HG02840 (cell line): ENCODE measurements around the gene BPIFB6.
"Not testable (repeated sequence)": the region's sequence is repeated elsewhere in the genome, so short reads cannot be mapped to it uniquely, and the experiment has no call there.

ENCODE experiments used
- ATAC-seq: cut with Tn5 transposase; IDR thresholded peaks from one replicate; pipeline ENCODE4 v1.9.1; 2021; ENCODE audit warnings: mild to moderate bottlenecking, moderate library complexity, moderate number of reproducible peaks; ENCODE audit not compliant: unreplicated experiment, low FRiP score

Gene BPIFB6

DNA sequence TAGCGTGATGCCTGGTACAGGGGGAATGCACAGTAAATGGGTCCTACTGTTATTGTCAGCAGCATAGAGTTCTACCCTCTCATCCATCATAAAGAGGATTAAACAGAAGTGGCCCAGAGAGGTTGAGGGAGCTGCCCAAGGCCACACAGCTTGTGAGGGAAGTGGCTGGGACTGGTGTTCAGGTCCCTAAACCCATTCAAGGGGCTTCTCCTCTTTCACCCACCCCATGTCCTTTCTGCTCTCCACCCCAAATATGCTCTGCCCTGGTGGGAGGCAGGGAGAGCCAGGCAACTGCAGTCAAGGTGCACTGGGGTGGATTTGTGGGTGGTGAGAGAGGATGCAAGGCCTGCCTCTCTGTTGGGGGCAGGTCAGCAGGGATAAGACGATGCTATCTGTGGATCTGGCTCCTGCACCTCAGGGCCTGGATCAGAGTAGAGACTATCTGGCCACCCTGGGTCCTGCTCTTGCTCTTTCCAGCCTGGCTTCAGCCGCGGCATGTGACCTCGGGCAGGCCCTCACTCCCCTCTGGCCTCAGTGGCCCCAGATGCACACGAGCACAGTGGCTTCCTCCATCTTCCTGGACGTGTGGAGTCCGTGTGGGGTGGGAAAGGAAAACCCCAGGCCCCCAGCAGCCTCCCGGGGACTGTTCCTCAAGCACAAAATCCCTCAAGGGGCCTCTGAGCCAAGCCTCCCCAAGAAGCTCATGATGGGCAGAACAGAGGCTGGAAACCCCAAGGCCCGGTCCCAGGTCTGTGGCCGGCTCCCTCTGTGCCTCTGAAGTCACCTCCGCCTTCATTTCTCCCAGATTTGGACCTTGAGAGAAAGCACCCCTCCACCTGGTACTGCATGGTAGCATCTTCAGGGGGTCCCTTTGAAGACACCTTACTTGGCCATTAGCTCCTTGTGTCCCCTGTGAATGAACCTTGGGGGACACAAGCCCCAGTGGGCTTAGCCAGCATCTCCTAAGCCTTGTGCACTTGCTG lies 3.4 kb upstream of the BPIFB6 start:
- no peak for ATAC-seq

DNA sequence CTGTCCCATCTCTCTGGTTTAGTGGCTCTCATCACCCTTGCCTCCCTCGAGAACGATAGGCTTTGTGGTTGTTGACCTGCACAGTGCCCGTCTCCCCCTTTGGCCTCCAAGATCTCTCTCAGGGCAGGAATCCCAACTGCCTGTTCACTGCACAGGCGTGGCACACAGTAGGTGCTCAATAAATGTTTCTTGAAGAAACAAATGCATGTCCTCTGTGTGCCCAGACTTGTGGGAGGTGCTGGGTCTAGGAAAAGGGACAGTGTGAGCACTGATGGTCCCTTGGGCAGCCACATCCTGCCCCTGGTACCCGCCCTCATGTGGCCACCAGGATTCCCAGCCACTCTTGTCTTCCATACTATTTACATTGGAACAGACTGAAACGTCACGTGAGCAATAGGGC lies 2.6 kb upstream of the BPIFB6 start:
- ATAC-seq = no peak

DNA sequence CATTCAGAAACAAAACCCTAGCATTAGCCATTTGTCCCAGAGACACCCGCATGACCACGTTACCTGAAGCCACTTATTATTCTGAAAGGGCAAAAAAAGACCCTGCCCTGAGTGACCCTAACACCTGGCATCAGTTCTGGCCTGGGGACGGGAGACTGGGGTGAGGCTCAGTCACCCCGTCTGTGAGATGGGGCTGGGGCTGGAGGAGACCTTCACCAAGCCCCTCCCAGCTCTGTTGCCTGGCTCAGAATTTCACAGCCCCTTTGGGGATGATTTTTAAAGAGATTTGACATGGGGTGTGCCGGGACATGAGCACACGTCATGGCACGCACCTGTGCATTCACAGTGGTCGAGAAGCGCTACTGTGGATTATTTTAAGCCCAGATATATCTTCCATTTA lies 1.4 kb upstream of the BPIFB6 start:
- no peak for ATAC-seq

DNA sequence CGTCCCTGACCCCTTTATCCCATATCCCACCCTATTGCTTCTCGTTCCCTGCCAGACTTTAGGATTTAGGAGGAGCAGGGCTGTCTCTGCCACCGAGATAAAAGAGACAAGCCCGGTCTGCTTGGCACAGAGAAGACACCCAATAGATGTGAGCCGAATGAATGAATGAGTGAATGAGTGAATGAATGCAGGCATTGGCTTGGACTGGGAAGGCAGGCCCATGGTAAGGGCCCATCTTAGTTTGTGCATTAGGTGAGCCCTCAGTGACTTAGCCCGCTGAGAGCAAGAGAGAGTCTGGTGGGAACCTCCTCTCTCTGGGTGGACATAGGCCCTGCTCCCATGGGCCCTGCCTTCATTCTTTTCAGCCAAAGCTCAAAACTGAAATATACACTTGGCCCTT lies 879 bp upstream of the BPIFB6 start:
- ATAC-seq = no peak

DNA sequence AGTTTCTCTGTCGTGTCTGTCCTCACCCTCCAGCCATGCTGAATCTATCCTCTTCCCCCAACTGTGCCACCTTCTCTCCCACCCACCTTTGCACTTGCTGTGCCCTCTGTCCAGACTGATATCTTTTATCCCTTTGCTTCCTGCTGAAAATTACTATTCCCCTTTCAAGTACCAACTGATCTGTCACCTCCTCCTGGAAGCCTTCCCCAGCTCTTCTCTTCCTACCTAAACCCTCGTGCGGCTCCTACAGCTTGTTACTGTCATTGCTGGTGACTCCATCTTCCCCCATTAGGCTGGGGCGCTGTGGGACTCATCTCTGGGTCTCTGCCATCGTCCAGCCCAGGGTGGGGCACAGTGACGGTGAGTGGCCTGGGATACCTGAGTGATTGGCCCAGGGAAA lies 1.1 kb downstream of the BPIFB6 start:
- no peak for ATAC-seq

DNA sequence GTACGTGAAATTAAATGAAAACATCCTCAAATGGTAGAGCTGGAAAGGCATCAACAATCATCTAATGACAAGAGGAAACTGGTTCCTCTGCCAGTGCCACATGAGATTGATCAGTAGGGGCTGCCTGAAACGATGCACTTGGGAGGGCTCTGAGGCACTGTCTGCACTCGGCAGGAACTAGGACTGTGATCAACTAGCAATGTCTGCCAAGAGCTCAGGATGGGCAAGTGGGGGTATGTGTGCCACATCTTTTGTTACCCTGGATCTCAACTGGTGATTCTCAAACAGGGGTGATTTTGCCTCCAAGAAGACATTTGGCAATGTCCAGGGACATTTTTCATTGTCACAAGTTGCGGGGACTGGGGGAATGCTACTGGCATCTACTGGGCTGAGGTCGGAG lies 1.9 kb downstream of the BPIFB6 start:
- ATAC-seq = no peak

DNA sequence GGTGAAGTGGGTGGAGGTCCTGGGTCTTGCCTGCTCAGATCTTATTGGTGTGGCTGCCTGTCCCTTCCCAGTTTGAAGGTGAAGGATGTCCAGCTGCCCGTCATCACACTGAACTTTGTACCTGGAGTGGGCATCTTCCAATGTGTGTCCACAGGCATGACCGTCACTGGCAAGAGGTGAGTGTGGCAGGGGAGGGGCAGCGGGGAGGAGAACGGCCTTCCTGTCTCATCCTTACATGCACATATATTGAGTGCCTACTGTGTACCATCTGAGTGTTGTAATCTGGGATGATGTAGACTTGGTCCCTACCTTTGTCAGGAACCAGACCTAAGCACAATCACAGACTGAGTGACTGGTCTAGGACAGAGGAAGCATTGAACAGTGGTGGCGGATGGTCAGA lies 2.7 kb downstream of the BPIFB6 start:
- no peak for ATAC-seq

DNA sequence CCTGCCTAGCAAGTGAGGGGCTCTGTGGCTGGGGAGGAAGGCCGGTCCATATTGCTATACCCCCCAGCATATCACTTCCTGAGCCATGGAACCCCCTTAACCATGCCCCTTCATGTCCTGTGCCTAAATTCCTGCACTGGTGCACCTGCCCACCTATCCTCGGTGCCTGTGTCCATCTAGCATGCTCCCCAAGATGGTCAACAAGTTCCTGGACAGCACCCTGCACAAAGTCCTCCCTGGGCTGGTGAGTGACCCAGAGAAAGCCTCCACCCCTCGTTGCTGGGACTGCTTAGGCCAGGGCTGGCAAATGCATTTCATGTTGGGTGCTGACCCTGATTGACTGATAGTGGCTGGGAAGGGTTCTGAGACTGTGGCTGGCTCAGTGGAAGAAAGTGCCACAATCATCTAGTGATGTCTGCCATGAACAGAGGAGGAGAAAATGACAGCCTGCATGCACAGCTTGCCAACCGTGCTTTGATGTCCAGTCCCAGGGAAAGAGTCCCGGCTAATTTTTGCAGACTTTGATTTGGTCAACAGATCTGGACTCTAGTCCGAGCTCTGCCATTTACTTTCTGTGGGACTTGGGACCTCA lies 3.5 kb downstream of the BPIFB6 start:
- ATAC-seq = no peak

DNA sequence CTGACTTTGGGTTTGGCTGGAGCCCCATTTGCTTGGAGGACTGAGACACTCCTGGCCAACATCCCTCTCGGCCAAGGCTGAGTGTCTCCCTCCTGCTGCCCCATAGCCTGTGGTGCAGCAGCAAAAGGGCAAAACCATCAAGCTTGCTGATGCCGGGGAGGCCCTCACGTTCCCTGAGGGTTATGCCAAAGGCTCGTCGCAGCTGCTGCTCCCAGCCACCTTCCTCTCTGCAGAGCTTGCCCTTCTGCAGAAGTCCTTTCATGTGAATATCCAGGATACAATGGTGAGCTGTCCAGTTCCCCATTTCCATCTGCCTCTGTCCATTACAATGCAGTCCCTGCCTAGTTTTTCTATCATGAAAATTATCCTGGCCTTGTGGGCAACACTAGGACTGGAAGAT lies 6.0 kb downstream of the BPIFB6 start:
- no peak for ATAC-seq

DNA sequence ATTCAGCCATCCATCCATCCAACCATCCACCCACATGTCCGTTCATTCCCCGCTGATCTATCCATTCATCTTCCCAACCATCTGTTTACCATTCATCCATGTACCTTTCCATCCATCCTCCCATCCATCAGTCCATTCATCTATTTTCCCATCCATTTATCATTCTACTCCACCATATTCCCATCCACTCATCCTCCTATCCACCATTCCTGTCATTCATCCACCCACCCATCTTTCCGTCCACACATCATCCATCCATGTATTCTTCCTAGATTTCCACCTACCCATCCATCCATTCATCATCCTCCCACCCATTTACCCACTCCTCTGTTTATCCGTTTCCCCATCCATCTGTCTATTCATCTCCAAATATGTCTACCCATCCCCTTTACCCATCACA lies 6.8 kb downstream of the BPIFB6 start:
- ATAC-seq = no peak

DNA sequence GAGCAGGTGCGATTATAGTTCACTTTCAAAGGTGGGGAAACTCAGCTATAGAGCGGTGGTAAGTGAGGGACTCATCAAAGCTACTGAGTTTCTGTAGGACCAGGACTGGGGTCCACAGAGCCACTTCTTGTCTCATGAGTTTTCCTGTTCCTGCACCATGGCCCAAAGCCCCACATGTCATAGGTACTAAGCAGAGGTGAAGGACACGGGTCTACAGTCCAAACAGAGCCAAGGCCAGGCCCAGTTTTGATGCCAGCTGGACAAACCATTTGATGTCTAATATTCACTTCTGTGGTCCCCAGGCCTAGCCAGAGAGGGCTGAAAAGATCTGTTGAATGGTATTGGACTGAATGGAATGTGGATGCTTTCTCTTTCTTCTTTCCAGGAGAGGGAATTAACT lies 11.0 kb downstream of the BPIFB6 start:
- ATAC-seq = no peak

DNA sequence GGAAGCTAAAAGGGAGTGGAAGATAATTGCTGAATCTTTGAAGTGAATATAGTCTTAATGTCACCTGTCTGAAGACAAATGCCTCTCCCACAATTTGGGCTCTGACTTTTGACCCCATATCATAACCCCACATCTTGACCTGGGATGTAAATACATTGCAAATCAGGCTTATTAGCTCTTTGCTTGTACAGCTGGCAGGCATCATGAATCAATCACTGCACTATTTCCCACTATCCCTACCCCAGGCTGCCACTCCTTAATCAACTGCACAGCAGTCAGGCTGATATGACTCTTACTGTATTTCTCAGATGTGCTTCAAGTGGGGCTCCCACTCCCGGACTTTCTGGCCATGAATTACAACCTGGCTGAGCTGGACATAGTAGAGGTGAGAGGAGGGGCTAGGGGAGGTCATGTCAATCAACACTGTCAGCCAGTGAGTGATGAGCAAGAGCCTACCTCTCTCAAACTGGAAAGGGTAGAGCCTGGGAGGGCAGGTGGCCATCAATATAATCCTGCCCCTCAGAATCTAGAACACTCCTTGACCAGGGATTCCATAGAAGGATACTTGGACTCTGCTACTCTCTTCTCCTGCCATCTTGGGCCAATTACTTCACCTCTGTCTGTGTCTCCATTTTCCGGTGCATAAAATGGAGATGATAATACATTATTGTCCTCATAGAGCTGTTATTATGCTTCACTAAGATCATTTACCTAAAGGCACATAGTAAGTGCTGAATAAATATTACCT lies 11.7 kb downstream of the BPIFB6 start:
- no peak for ATAC-seq

DNA sequence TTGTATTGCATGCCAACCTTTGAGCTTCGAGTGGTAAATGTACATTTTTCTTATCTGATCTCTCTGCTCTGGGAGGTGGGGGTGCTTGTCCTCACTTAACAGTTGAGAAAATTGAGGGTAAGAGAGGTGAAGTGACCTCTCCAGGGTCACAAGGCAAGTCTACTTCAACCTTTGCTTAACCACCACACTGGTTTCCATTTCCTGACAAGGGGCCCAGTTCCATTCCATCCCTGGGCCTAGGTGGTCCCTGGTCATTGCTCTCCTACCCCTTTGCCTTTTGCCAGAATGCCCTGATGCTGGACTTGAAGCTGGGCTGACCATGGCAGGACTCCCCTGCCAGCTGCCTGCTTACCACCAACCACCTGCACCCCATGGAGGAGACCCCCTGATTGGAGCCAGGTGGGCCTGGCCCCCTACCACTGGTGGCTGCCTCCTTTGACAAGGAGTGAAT lies 12.3 kb downstream of the BPIFB6 start:
- ATAC-seq = no peak

DNA sequence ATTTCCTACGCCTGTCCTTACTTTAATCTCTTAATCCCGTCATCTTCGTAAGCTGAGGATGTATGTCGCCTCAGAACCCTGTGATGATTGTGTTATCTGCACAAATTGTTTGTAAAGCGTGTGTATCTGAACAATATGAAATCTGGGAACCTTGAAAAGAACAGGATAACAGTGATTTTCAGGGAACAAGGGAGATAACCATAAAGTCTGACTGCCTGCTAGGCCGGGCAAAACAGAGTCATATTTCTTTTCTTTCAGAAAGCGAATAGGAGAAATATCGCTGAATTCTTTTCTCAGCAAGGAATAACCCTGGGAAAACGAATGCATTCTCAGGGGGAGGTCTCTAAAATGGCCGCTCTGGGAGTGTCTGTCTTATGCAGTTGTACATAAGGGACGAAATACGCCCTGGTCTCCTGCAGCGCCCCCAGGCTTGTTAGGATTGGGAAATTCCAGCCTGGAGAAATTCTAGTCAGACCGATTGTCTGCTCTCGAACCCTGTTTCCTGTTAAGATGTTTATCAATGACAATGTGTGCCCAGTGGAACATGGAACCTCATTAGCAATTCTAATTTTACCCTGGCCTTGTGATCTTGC lies 13.8 kb downstream of the BPIFB6 start:
- ATAC-seq = not testable (repeated sequence)

DNA sequence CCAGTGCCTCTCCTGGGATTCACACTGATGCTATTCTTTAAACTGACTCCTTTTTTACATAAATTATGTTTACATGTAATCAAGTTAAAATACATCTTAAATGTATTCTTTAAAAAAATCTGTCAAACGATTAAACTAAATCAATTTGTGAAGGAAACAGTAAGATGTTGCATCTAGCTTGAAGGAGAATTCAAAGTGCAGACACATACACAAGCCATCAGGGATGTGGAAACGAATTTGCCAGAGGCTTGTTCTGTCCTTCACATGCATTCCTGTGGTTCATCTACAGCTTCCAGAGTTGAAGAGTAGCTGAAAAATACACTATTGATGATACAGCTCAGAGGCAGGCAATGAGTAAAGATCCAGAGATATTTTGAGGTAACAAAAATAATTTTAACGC lies 15.0 kb downstream of the BPIFB6 start:
- ATAC-seq = no peak

DNA sequence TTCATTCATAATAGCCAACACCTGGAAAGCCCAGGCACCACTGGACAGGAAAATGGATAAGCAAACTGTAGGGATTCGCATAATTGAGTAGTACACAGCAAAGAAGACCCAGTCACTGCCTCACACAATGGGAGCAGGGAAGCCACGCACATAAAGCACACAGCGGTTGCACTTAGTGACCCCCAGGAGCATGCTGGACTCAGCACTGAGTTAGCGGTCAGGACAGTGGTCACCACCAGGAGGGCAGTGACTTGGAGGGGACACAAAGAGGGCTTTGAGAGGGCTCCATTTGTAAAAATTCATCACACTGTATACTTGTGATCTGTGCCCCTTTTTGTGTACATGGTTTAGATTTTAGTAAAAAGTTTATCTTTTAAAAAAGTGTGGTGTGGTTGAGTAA lies 19.9 kb downstream of the BPIFB6 start:
- no peak for ATAC-seq

DNA sequence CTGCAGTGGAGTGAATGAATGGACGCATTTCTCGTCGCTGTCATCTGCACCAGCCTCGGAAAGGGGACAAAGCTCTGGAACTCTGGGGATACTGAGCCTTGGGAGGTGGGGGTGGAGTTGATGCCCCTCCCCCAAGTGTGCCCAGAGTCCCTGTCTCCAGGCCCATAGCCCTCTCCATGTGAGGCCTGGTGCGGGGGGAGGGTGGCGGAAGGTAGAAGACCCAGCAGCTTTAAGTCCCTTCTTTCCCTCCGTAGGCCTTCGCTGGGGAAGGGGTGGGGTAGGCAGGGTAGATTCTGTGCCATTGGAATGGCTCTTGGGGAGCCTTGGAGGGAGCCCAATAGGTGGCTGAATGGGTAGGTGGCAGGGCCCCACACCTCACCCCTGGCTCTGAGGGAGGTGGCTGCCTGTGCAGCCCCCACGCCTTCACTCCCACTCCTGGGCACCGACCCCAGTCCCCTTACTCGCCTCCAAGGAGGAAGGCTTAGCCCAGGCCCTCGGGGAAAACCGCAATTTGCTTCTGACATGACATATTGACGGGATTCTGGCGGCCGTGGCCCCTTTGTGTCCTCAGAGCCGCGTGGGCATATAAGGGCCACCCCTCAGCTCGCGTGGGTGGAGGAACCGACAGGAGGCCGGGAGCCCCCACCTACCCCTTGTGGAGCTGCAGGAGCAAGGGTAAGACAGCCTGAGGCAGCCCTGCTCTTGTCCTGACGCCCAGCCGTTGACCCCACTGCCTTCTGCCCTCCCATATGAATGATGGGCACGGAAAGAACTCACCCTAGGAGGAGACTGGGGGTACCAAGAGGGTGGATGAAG lies 22.1 kb downstream of the BPIFB6 start, which contains the start of gene BPIFB3:
Gene BPIFB3 (plus strand): TSS at position 613 of the 816 bp plus-strand sequence. CDS start 1,533 bp downstream, outside the sequence.
- no peak for ATAC-seq

DNA sequence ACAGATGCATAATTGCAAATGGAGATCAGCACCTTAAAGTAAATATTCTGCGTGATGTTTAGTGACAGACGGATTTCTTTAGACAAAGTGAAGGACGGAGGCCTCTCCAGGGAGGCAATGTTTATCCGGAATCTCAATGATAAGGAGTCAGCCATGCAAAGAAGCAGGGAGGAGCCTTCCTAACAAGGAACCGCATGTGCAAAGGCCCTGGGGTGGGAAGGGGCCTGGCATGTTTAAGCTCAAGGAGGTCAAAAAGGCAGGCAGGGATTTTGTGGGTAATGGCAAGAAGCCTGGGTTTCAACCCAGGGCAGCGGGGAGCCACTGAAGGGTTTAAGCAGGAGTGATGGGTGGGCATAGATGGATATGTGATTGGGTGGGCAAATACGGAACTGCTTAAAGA lies 22.9 kb downstream of the BPIFB6 start:
- ATAC-seq = no peak

DNA sequence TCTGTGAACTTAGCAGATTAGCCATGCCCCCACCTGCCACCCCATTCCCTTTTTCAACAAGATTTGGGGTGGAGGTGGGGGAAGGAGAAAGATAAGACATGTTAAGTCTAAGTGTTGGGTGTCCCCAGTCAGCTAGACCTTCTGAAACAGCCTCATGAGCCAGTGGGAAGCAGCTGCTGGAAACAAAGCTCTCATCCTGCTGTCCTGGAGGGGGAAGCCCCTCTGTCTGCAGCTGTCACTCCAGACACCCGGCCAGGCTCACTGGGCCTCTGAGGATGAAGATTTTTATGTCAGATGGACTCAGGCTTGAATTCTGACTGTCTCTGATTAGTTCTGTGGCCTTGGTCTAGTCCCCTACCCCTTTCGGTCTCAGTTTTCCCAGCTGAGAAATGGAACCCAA lies 23.3 kb downstream of the BPIFB6 start:
- no peak for ATAC-seq

DNA sequence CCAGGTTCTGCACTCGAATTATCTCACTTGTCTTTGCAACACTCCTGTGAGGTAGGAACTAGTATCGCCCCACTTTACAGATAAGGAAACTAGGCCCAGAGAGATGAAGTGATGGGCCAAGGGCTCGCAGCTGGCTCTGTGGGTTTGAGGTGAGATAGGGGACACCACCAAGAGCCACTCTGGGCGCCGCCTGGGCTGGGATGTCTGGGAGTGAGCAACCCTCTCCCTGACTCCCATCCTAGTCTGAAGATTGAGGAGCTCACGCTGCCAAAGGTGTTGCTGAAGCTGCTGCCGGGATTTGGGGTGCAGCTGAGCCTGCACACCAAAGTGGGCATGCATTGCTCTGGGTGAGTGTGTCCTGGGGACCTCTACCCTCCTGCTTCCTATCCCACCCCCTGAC lies 27.7 kb downstream of the BPIFB6 start:
- ATAC-seq = no peak
